Measurements from ENCODE around the gene C3orf38.
"Not testable (repeated sequence)": the region's sequence is repeated elsewhere in the genome, so short reads cannot be mapped to it uniquely, and the experiment has no call there.

C3orf38 gene

DNA sequence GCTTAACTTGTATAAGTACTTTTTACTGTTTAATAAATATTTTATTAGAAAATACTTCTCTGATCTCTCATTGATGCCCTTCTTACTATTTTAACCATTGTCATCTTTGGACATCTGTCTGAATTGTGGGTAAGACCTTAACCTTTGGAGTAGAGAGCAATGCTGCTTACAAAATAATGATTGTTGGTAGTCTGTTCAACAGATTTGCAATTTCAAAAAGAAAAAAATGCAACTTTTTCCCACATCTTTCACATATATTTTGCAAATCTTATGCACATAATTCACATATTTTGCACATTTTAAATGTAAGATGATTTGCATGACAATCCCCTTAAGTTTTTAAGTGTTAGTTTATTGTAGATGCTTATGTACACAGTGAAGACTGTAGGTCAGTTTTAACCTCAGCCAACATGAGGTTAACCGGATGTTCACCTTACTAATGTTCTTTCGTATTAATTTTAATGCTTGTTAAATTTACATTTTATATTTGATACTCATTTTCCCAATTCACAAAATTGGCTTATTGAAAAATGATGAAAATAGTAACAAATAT is 16.7 kb downstream of the C3orf38 start:
- no peak for DNase-seq

DNA sequence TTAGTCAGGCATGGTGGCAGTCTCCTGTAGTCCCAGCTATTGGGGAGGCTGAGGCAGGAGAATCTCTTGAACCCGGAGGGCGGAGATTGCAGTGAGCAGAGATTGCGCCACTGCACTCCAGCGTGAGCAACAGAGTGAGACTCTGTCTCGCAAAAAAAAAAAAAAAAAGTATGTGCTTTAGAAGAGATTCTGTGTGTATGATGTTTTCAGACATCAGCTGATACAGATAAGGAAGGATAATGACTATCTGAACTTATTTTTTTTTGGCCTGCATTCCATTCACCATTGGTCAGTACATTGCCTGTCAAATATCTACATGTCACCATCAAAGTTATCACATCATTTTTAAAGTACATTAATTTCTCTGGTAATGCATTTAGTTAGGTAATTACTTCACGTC is 17.4 kb downstream of the C3orf38 start:
- DNase-seq = no peak

DNA sequence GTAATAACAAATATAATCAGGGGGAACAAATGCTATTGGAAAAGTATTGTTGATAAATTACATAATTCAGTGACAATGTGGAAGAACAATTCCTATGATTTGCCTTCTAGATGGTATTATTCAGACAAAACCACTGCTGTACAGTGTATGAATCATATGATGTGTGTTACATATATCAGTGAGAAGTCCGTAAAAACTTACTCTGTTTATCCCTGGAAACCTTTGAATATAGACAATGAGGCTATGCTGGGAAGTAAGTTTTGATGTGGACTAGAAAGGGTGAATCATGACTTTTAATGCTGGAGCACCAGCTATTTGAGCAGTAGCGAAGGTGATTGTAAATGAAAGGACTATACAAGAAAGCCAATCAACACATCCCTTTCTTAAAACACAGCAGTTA is 17.9 kb downstream of the C3orf38 start:
- no peak for DNase-seq

GRCh38 chr3:88168171-88168570 is 18.4 kb downstream of the C3orf38 start:
- no peak for DNase-seq

DNA sequence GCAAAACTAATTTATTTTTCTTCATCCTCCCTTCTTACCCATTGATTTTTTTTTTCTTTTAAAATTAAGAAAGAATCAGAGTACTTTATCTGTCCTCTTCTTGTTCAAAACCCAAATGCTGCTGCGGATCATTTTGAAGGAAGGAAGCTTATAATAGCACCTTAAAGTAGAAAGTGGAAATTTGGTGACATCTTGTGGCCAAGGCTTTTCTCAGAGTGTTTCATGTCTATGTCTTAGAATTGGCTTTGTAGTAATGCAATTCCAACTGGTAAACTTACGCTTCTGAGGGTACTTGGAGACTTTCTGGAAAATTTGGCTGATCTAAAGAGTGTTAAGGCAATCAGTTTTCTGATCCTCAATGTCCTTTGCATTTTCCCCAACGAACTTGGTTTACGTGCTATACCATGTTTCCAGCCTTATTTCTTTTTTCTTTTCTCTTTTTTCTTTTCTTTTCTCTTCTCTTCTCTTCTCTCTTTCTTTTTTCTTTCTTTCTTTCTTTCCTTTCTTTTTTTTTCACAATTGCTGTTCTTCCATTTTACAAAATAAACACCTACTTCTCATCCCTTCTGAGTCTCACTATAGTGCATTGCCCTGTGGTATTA is 30.7 kb downstream of the C3orf38 start:
- no peak for DNase-seq

GRCh38 chr3:88182165-88182918 is 32.6 kb downstream of the C3orf38 start:
- DNase-seq = not testable (repeated sequence)

DNA sequence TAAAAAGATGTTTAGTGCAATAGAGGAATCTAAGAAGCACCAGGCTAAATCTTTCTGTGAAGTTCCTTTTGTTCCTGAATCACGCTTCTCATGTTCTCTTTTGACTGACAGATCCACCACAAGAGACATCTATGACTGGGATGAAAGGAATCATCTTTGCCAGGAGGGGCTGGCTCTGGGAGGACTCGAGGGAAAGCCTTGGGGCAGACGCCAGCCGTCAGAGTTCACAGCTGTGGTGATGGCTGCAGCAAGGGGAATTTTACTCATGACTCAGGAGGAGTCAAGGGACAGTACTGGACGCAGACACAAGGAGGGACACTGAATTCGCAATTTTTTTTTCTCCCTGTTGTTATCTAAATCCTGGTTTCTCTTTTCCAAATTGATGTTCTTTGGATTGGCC is 38.7 kb downstream of the C3orf38 start:
- DNase-seq = no peak

DNA sequence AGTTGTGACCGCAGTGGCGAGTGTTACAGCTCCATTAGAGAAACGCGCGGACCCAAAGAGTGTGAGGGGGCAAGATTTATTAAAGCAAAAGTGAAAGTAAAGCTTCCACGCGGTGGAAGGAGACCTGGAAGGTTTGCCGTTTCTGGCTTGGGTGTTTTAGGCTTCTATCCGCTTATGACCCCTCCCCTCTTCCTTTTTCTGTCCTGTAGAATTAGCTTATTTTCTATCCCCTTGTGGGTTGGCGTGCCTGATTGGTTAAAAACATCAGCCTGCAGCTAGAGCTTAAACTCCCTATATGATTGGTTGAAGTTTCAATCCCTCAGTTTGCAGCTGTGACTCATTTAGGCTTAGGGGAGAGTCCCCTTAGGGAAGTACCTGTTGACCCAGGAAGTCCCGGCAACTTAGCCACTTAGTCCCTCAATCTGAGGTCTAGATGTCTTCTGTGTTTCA is 39.6 kb downstream of the C3orf38 start:
- DNase-seq = no peak

DNA sequence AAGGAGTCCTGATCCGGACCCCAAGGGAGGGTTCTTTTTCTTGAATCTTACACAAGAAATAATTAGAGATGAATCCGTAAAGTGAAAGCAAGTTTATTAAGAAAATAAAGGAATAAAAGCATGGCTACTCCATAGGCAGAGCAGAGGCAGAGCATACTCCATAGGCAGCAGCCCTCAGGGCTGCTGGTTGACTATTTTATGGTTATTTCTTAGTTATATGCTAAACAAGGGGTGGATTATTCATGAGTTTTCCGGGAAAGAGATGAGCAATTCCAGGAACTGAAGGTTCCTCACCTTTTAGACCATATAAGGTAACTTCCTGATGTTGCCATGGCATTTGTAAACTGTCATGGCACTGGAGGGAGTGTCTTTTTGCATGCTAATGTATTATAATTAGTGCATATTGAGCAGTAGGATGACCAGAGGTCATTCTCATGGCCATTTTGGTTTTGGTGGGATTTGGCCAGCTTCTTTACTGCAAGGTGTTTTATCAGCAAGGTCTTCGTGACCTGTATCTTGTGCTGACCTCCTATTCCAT is 42.2 kb downstream of the C3orf38 start:
- DNase-seq = no peak

GRCh38 chr3:88192631-88193030 is 42.9 kb downstream of the C3orf38 start:
- no peak for DNase-seq

GRCh38 chr3:88195951-88196434 is 46.2 kb downstream of the C3orf38 start:
- no peak for DNase-seq

- DNase-seq = no peak
Measured at GRCh38 chr3:88198121-88198520, 48.4 kb downstream of the C3orf38 start.

- no peak for DNase-seq
Measured at GRCh38 chr3:88203642-88204055, 53.9 kb downstream of the C3orf38 start.

All from NCI-H1436 treated with DMSO at 0.1 percent for 48 hours (cell line).